Endothelial cell of umbilical vein (primary cell): ENCODE results near the gene TGFBR3. TPM values are rescaled to one million over a fixed set of nuclear protein-coding genes. Genes with fewer than 3 reads are reported as not detected.

Experiments
- BruUV-seq: library from RNA; stranded (reverse); fragments of 400-500 nt; replicated peaks from 2 replicates; lab custom pipeline; 2021; lab: Mats Ljungman, UMichigan
- CTCF ChIA-PET: fragments of 300-600, 350-600 bp; sonication (Branson Sonifier 250); formaldehyde crosslinking; loops from one replicate; lab custom pipeline; 2021; ENCODE audit warnings: antibody characterized with exemption, inconsistent platforms; lab: Charles Lee
- POLR2A ChIA-PET: fragments of 300-600, 350-600 bp; sonication (Branson Sonifier 250); formaldehyde crosslinking; loops from one replicate; lab custom pipeline; 2021; ENCODE audit warnings: antibody characterized with exemption, inconsistent platforms; lab: Charles Lee
- DNase-seq: peaks from one replicate; pipeline ENCODE4 v3.0.0-alpha.2; 2011; ENCODE audit warnings: low read depth, low spot score
- FAIRE-seq: peaks from 2 replicates; lab custom pipeline; 2011; peaks lifted over from hg19 to GRCh38; lab: Jason Lieb, UNC
- H2AFZ ChIP-seq: 2 replicates; pipeline ENCODE4 v1.6.0; 2012; ENCODE audit warnings: low read depth, low read length, control low read depth, inconsistent platforms
- H3K27ac ChIP-seq: 2 replicates; pipeline ENCODE4 v1.5.1; 2011; ENCODE audit warnings: low read depth, mild to moderate bottlenecking, control low read depth, low read length, moderate library complexity; ENCODE audit not compliant: insufficient read depth
- H3K27me3 ChIP-seq, 2 experiments: 2 replicates each; pipeline versions ENCODE4 v1.6.0 to v1.6.1; 2011; ENCODE audit warnings: low read length in 2 of 2, mixed read lengths in 1 of 2; ENCODE audit not compliant: control insufficient read depth in 2 of 2, insufficient read depth in 2 of 2
- H3K36me3 ChIP-seq, 2 experiments: 2 replicates in 1 of 2; 3 replicates in 1 of 2; pipeline ENCODE4 v1.5.1; 2011; ENCODE audit warnings: low read length in 2 of 2, mild to moderate bottlenecking in 1 of 2, moderate library complexity in 1 of 2; ENCODE audit not compliant: control insufficient read depth in 2 of 2, insufficient read depth in 2 of 2; ENCODE audit errors: extremely low read depth in 1 of 2
- H3K4me1 ChIP-seq: 3 replicates; pipeline ENCODE4 v1.5.1; 2011; ENCODE audit warnings: mild to moderate bottlenecking, low read length; ENCODE audit not compliant: control insufficient read depth, insufficient read depth; ENCODE audit errors: extremely low read depth
- H3K4me2 ChIP-seq: 2 replicates; pipeline ENCODE4 v1.6.1; 2011; ENCODE audit warnings: low read length, control low read depth, mixed read lengths; ENCODE audit not compliant: insufficient read depth
- H3K4me3 ChIP-seq, 3 experiments: fragments of 200-600 bp in 1 of 3; sonication (generic), shearing (Covaris generic) in 1 of 3; replicated peaks in 1 of 3; 2 replicates each; pipeline ENCODE4 v1.5.1; 2011 to 2016; ENCODE audit warnings: control low read depth in 3 of 3, low read length in 3 of 3, mild to moderate bottlenecking in 2 of 3, inconsistent platforms in 1 of 3, low read depth in 1 of 3, moderate library complexity in 1 of 3; ENCODE audit not compliant: insufficient read depth in 1 of 3
- H3K79me2 ChIP-seq: 2 replicates; pipeline ENCODE4 v1.6.0; 2012; ENCODE audit warnings: low read length, inconsistent platforms; ENCODE audit not compliant: control insufficient read depth, insufficient read depth
- H3K9ac ChIP-seq: replicated peaks from 2 replicates; pipeline ENCODE3; 2011; ENCODE audit warnings: low read length, control low read depth; ENCODE audit not compliant: insufficient read depth; ENCODE audit errors: extremely low read depth
- H3K9me1 ChIP-seq: replicated peaks from 3 replicates; pipeline ENCODE4 v1.6.0; 2011; ENCODE audit warnings: mild to moderate bottlenecking, low read length; ENCODE audit not compliant: control insufficient read depth, insufficient read depth; ENCODE audit errors: extremely low read depth
- H3K9me3 ChIP-seq: replicated peaks from 2 replicates; pipeline ENCODE4 v1.5.1; 2012; ENCODE audit warnings: low read length, inconsistent platforms; ENCODE audit not compliant: control insufficient read depth, insufficient read depth
- H4K20me1 ChIP-seq: replicated peaks from 2 replicates; pipeline ENCODE3; 2011; ENCODE audit warnings: mild to moderate bottlenecking, low read length; ENCODE audit not compliant: control insufficient read depth, insufficient read depth; ENCODE audit errors: extremely low read depth
- CTCF ChIP-seq, 2 donors: IDR thresholded peaks; 1 replicate in 1 of 2; 2 replicates in 1 of 2; pipeline ENCODE4 v1.5.1; 2011; ENCODE audit warnings: low read length in 2 of 2, mild to moderate bottlenecking in 2 of 2, moderate library complexity in 2 of 2, control low read depth in 1 of 2, inconsistent platforms in 1 of 2, low read depth in 1 of 2; ENCODE audit not compliant: insufficient read depth in 1 of 2; ENCODE audit errors: extremely low read depth in 1 of 2
- EZH2 ChIP-seq: IDR thresholded peaks from 2 replicates; pipeline ENCODE4 v1.6.1; 2012; ENCODE audit warnings: borderline replicate concordance, low read depth, mild to moderate bottlenecking, moderate library complexity, low read length, inconsistent platforms; ENCODE audit not compliant: severe bottlenecking
- FOS ChIP-seq: IDR thresholded peaks from 2 replicates; pipeline ENCODE4 v1.6.1; 2011; ENCODE audit warnings: mild to moderate bottlenecking, low read length, moderate library complexity, borderline replicate concordance; ENCODE audit not compliant: insufficient read depth
- GATA2 ChIP-seq: IDR thresholded peaks from 2 replicates; pipeline ENCODE4 v1.7.0; 2011; ENCODE audit warnings: low read depth, mild to moderate bottlenecking, moderate library complexity, mixed read lengths, low read length; ENCODE audit not compliant: insufficient read length, insufficient read depth
- JUN ChIP-seq: IDR thresholded peaks from 2 replicates; pipeline ENCODE4 v1.6.1; 2011; ENCODE audit warnings: borderline replicate concordance, low read depth; ENCODE audit not compliant: insufficient read length, insufficient read depth
- MAX ChIP-seq: IDR thresholded peaks from 2 replicates; pipeline ENCODE4 v1.6.1; 2011; ENCODE audit not compliant: insufficient read depth, insufficient read length
- MYC ChIP-seq: IDR thresholded peaks from one replicate; pipeline ENCODE4 v1.6.1; 2011; ENCODE audit warnings: mild to moderate bottlenecking, low read depth, low read length
- POLR2A ChIP-seq: IDR thresholded peaks from 2 replicates; pipeline ENCODE4 v1.6.1; 2012; ENCODE audit warnings: low read depth, mild to moderate bottlenecking, control low read depth, low read length
- POLR2AphosphoS5 ChIP-seq: IDR thresholded peaks from 2 replicates; pipeline ENCODE4 v1.6.1; 2012; ENCODE audit warnings: low read depth, mild to moderate bottlenecking, control low read depth, low read length, moderate library complexity; ENCODE audit not compliant: insufficient read depth
- dilution Hi-C: fragments of 300-500 bp; cut with MboI; formaldehyde crosslinking; loops from one replicate; pipeline ENCODE4 v1.15.0; 2019; ENCODE audit warnings: low sequenced_read_pairs; ENCODE audit not compliant: extremely low pct_ligation_motif_present
- intact Hi-C: fragments of 100-400 bp; cut with micrococcal nuclease; formaldehyde crosslinking; loops from one replicate; pipeline ENCODE4 v1.10.0; 2022
- polyA plus RNA-seq, 4 experiments: library from polyadenylated mRNA; depleted of rRNA in 3 of 4; stranded (reverse) in 3 of 4; unstranded in 1 of 4; fragments of >200 nt; gene quantifications; 2 replicates each; pipeline versions ENCODE4 v1.2.1 to v1.2.3, GENCODE V29; 2011 to 2012; ENCODE audit warnings: missing spikeins in 1 of 4
- total RNA-seq: library from RNA; stranded (reverse); gene quantifications from 2 replicates; pipeline ENCODE4 v1.2.3, GENCODE V29; 2021

TGFBR3 gene
- total and polyA plus RNA-seq, 2 donors (not counting 3 experiments of a cell fraction or from before 2014, with no cell fraction given) = 8.0 to 13.4 TPM

- peak; percentile 35 for FAIRE-seq
- Histone ChIP-seq H3K27ac (peak overlapping the region; percentile 32), H3K9ac (no peak overlapping the region), H3K9me1 (no peaks in the 10 kb centered on the region), H3K79me2 (no peaks in the 10 kb centered on the region), H2AFZ (peak overlapping the region; percentile 73), H3K9me3 (no peaks in the 10 kb centered on the region), H3K4me2 (peak overlapping the region; percentile 13), H3K4me1 (peaks cover 25% of the 10 kb centered on the region), H4K20me1 (no peaks in the 10 kb centered on the region), H3K4me3 (no peak overlapping the region), H3K27me3 (no peaks in the 10 kb centered on the region), H3K36me3 (no peaks in the 10 kb centered on the region)
- no peak for DNase-seq
- dilution Hi-C loops (no loop called here), intact Hi-C loops (no loop called here)
- no peak for TF ChIP-seq POLR2AphosphoS5
- no peak for TF ChIP-seq EZH2
- peak; percentile 37 for TF ChIP-seq FOS
- TF ChIP-seq MAX = no peak
- no TSS peak for BruUV-seq
- POLR2A ChIA-PET = no interaction called here
- CTCF ChIA-PET = interaction anchor here (1.1 to 1.3 kb wide), 2 partner anchors 9 to 378 kb away, joined by 3 to 4 read pairs; no protein-coding TSS in a partner anchor
These were observed 6.0 kb upstream of the TGFBR3 start for GRCh38 chr1:91891969-91892368.

GRCh38 chr1:91891454-91891853 lies 5.5 kb upstream of the TGFBR3 start:
- Histone ChIP-seq H3K4me3 (no peak overlapping the region), H3K27me3 (no peaks in the 10 kb centered on the region), H3K4me1 (peaks cover 20% of the 10 kb centered on the region), H3K36me3 (no peaks in the 10 kb centered on the region), H3K4me2 (no peak overlapping the region), H2AFZ (no peak overlapping the region), H4K20me1 (no peaks in the 10 kb centered on the region), H3K9ac (no peak overlapping the region), H3K27ac (no peak overlapping the region), H3K9me1 (no peaks in the 10 kb centered on the region), H3K9me3 (no peaks in the 10 kb centered on the region), H3K79me2 (no peaks in the 10 kb centered on the region)
- POLR2A ChIA-PET = no interaction called here
- no peak for DNase-seq
- CTCF ChIA-PET = interaction anchor here (1.1 to 1.3 kb wide), 2 partner anchors 9 to 377 kb away, joined by 3 to 4 read pairs; no protein-coding TSS in a partner anchor
- dilution Hi-C loops = no loop called here
- TF ChIP-seq CTCF (IDR thresholded peaks at IDR 0.05; ENCODE audit: extremely low read depth in 1 of 2, insufficient read depth in 1 of 2, low read depth in 1 of 2, low read length in 2 of 2) = no peak
- no peak for TF ChIP-seq POLR2AphosphoS5
- no peak for TF ChIP-seq MAX
- no peak for TF ChIP-seq POLR2A
- TF ChIP-seq FOS = no peak
- no peak for TF ChIP-seq EZH2
- no peak for TF ChIP-seq JUN
- no peak for TF ChIP-seq GATA2
- no peak for TF ChIP-seq MYC
- no TSS peak for BruUV-seq
- intact Hi-C loops = no loop called here
- no peak for FAIRE-seq
